NCI-H446 treated with DMSO at 0.1 percent for 48 hours (cell line): ENCODE results near the gene ZFYVE28.

Experiments used
- DNase-seq: peaks from one replicate; lab custom pipeline; 2025; lab: John Stamatoyannopoulos, UW

ZFYVE28 gene

DNA sequence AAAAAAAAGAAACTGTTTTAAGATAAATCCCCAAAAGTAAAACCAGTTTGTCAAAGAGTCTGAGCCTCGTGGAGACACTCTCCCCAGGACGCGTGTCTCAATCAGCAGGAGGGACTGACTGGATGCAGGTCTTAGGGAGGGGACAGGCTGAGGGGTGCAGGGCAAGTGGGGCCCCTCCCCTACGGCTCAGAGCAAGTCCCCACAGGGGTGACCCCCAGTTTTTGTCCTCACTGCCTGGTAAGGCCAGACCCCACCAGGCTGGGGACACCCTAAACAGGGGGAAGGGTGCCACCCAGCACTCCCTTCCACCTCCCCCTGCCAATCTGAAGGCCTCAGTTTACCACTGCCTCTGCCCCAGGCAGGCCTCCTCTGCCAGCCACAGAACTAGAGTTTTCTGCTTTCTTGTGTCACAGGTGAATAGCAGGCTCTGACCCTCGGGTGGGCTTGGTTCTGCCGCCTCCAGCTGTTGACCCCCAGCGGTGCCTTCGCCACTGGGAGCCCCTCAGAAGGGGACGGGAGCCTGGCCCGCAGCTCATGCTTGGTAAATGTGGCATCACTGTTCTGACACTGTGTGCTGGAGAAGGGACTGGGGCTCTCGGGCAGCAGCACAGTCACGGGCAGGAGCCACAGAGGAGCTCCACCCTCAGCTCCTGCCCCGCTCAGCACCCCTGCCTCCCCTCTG, 86.8 kb downstream of the ZFYVE28 start:
- no peak for DNase-seq

DNA sequence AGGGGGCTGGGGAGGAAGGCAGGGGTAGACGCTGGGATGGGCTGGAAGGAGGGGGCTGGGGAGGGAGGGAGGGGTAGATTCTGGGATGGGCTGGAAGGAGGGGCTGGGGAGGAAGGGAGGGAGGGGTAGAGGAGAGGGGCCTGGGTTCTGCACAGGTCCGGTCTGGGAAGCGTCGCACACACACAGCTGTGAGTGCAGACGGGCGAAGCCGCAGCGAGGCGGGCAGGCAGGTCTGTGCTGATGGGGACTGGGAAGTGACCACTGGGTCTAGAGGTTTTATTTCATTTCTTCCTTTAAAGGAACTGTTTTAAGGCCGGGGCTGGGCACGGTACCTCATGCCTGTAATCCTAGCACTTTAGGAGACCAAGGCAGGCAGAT, 87.4 kb downstream of the ZFYVE28 start:
- no peak for DNase-seq

DNA sequence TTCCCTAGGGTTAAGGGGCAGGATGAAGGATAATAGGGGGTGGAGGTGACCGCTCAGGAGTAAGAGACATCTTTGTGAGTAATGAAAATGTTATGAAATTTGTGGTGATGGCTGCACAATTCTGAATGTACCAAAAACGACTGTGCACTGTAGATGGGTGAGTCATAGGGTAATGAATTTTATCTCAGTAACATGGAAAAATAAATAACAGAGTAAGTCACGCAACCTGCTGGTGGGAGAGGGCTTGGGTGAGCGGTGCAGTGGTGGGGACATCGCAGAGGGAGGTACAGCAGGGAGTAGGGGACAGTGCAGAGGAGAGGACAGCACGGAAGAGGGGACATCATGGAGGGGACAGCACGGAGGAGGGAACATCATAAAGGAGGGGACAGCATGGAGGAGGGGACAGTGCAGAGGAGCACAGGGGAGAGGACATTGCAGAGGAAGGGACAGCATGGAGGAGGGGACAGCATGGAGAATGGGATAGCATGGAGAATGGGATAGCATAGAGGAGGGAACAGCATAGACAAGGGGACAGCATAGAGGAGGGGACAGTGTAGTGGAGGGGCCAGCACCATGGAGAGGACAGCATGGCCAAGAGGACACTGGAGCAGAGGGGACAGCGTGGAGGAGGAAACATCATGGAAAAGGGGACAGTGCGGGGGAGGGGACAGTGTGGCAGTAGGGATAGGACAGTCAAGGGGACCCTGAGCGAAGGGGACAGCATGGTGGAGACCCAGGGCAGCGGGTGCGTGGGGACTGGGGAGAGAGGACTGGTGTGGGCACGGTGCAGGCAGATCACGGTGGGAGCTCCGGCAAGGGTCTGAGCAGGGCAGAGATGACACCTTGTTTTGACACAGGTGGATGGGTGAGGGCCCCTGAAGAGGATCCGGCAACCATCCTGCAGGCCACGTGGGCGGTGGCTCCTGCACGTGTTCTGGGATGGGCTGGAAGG, 88.1 kb downstream of the ZFYVE28 start:
- DNase-seq, result no peak

DNA sequence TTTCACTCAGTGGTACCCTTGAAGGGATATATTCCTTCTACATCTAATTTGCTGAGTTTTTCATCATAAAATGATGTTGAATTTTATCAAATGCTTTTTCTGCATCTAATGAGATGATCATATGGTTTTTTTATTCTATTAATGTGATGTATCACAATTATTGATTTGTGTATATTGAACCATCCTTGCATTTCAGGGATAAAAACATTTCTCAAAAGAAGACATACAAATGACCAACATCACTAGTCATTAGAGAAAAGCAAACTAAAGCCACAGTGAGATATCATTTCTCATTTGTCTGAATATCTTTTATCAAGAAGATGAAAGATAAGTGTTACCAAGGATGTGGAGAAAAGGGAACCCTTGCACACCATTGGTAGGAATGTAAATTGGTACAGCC, 90.9 kb downstream of the ZFYVE28 start:
- DNase-seq, result no peak

DNA sequence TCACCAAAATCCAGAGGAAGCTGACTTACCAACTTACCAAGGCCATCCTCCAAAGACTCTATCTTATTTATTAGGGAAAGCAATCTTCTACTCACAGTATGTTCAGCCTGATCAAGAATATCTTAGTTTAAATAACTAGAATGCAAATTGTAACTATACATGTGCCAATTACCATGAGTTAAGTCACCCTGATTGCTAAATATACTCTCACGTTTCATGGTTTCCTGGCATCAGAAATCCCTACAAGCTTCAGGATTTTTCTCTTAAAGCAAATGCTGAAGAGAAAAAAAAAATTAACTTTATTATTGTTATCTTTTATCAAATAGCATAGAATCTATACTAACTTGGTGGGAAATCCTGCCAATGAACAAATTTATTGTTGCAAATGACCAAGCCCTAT, 93.6 kb downstream of the ZFYVE28 start:
- no peak for DNase-seq

DNA sequence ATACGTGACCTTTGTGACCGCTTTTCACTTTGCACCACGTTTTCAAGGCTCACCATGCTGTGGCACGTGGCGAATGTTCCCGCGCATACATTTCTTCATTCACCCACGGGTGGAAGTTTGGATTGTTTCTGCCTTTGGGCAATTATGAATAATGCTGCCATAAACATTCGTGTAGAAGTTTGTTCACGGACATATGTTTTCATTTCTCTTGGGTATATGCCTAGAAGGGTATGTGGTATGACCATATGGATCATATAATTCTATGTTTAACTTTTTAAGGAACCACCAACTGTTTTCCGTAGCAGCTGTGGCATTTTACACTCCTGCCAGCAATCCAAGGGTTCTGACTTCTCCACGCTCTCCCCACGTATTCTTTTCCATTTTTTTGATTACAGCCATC, 95.6 kb downstream of the ZFYVE28 start:
- no peak for DNase-seq

DNA sequence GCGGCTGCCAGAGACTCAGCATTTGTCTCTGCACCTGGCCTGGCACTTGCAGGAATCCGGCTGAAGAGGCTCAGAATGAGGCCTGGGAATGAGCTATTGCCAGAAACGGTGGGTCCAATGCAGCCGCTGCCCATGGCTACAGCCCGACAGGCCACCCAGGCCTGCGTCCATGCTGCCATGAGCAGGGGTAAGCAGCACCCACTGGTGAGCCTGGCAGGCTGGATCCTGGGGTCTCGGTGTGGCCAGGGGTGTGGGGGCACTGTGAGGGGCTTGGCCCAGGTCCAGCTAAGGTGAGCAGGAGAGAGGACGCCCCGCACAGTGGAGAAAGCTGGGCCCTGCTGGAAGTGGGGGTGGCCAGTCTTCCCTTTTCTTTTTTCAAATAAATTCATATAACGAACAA, 96.2 kb downstream of the ZFYVE28 start:
- DNase-seq, result no peak

DNA sequence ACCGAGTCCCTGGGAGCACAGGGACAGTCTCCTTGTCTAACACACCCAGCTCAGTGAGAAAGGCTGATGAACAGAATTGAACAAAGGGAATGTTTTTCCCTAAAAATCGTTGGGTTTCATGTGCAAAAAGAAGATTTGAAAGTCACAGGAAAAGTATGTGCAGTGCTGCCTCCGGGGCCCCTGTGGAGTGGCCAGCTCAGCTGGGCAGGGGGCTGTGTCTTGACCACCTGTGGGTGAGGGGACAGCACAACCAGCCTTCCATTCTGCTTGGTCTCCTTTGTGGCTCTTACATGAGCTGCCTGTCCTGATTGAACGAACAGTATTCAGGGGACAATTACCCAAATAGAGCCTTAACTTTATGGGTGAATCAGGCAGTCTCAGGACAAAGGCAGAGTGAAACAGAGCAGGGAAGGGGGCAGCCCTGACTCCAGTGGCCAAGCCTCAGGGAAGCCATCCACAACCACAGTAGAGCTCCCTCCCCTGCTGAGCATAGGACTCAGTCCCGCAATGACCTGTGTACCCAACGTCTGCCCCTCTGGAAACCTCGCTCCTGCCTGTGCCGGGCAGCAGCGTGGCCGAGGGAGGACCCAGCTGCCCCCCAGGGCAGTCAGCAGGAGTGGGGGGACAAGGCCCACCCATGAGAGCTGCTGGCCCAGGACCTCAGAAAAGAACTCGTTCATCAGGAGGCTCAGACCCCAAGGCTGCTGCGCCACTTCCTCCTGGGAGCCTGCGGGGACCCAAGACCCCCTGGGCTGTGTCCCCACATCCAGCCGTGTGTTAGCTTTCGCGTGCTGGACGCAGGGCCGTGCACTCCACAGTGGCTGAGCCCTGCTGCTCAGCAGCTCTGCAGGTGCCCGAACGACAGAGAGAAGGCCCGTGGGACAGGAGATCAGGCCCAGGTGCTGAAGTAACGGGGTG, 96.9 kb downstream of the ZFYVE28 start:
- DNase-seq, result no peak

DNA sequence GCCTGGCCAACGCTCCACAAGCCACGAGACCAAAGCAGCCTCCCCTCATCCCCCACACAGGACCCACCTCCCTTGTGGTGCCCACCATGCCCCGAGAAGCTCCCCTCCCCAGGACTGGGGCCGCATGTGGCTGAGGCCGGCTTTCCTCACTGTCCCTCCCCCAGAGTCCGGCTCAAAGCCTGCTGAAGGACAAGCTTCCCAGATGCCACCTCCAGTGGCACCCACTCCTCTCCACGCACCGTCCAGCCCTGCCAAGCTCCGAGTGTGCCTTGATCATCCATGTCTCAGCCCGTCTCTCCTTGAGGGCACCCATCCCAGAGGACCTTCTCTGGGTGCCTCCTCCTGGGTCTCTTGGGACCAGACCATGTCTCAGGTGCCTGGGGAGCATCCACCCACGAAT, 97.7 kb downstream of the ZFYVE28 start:
- no peak for DNase-seq

DNA sequence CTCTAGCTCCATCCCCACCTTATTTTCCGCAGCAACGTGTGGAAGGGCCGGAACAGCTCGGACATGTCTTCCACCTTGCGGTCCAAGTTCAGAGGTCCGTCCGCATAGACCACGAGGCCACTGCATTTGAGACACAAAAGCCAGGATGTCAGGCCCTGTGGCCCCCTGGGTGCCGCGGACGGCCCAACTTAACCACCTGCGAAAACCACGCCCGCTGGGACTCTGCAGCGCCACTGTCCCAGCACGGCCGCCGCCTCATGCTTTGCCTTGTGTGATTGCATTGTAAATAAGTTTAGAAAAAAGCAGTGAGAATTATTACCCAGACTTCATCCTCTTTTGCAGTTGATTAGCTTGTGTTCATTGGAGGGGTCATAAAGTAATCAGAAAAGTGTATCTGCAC, 98.3 kb downstream of the ZFYVE28 start:
- no peak for DNase-seq

DNA sequence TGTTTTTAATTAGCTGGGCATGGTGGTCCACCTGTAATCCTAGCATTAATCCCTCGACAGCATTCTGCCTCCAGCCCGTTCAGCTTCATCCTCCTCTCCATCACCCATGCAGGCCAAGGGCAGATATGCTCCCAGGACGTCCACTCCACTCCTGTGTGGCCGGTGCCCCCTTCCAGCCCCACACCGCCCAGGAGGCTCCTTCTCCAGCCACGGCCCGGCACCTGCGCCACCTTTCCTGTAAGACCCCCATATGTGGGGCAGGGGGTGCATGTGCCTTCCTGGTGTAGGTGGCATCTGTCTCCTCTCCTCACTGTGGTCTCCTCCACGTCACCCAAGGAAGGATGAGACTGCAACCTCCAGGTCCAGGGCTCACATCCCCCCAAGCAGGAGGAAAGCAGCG, 99.6 kb downstream of the ZFYVE28 start:
- DNase-seq, result no peak

DNA sequence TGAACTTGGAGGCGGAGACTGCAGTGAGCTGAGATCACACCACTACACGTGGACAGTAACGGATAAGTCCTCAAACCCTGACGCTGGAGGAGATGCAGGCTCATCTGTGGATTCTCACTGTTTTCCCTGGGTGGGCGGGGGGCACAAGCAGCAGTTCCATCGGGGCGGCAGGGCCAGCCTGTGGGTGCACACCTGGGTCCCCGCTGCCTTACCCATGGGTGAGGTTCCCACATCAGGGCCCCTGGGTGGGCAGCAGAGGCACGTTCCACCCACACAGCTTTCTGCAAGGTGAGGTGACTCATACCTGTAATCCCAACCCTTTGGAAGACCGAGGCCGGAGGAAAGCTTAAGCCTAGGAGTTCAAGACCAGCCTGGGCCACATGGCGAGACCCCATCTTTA, 100.0 kb downstream of the ZFYVE28 start:
- DNase-seq, result no peak

DNA sequence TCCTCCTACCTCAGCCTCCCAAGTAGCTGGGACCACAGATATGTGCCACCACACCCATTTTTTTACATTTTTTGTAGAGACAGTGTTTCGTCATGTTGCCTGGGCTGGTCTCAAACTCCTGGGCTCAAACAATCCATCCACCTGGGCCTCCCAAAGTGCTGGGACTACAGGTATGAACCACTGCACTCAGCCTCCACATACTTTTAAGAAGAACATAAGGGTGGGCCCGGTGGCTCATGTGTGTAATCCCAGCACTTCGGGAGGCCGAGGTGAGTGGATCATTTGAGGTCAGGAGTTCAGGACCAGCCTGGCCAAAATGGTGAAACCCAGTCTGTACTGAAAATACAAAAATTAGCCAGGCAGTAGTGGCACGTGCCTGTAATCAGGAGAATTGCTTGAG, 105.1 kb downstream of the ZFYVE28 start:
- no peak for DNase-seq

DNA sequence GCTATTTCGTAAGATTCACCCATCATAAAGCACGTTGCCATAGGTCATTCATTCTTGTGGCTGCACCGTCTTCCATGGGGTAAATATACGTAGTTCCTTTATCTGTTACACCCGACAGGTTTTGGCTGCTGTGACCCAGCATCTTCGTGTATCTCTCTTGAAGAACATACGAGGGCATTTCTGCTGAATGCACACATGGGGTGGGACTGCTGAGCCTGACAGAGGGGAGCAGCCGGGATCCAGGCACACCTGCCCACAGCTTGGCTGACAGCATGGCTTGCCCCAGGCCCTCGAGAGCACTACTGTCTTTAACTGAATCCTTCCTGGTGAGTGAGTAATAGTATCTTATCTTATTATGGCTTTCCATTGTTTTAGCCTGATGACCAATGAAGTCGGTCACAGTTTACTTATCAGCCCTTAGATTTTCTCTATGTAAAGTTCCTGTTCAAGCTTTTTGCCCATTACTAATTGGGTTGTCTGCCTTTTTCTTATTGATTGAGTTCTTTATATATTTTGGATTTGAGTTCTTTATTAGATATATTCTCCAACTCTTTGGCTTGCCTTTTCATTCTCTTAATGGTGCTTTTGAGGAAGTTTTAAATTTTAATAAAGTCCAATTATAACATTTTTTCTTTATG, 111.6 kb downstream of the ZFYVE28 start:
- DNase-seq, result no peak

DNA sequence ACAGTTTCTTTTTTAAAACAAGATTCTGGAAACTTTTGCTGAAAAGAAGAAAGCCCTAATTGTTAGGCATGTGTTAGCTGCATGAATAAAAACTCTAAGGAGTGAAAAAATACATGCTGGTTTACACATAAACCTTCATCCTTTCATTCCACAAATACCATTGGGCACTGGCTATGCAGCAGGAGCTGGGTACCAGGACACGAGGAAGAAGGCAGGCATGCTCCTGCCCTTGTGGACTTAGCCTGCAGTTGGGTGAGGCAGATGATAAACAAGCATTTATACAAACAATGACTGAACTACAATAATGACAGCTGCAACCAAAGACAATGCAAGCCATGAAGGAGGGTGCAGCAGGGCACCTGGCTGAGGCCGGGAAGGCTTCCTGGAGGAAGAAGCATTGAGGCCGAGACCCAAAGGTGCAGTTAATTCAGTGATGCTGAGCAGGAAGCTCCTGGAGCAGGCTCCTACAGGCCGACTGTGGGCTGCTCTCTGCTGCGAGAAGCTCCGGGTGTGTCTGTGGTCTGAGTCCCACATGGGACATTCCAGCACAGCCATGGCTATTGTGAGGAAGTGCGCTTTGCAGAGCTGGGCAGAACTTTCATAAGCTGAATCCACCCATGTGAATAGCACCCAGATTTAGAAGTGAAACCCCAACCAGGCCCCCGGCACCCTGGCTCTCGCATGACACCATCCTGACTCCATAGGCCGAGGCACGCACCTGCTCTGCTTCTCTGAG, 112.5 kb downstream of the ZFYVE28 start:
- no peak for DNase-seq

DNA sequence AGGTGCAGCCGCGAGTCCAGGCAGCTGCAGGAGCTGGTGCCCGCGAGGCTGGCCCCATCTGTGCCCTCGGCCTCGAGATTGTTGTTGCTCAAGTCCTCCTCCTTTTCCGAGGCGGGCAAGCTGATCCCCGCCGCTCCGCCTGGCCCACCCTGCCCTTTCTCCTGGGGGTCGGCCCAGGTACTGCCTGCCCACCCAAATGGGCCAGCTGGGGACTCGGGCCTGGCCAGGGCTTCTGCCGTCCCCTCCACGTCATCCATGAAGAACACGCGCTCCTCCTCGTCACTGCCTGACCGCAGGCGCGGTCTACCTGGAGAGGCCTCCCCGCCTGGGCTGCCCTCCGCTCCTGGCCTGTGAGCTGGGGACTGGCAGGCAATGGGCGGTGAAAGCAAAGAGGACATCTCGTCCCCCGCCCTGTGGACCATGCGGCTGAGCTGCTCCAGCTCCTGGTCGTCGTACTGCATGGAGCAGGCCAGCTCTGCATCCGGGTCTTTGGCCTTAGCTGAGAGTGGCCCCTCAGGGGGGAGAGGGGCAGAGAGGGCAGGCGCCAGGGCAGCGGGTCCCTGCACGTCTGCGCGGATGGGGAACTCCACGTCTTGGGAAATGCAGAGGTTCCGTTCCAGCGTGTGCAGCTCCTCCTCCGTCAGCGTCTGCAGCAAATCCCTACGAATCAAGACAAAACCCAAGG, 113.4 kb downstream of the ZFYVE28 start:
- DNase-seq, result no peak

DNA sequence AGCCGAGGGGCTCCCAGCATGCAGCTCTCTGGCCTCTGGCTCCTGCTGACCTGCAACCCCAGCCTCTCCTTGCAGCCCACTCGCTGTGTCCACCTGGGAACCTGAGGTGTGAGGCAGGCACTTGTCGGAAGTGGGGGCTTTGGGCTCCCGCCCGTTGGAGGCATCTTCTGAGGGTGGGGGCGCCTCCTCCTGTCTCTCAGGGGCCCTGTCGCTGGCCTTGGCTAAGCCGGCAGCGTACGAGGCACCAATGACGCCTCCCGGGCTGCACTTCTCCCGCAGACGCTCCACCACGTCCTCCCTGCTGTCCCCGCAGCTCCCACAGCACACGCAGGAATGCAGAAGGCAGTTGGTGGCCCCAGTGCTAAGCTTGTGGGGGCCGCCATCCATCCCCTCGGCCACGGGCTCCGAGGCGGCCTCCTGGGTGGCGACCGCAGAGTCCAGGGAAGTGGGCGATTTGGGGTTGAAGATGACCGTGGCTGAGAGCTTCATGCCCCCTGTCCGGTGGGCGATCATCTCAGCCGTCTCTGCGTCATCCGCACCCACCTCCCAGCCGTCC, 114.0 kb downstream of the ZFYVE28 start:
- no peak for DNase-seq

DNA sequence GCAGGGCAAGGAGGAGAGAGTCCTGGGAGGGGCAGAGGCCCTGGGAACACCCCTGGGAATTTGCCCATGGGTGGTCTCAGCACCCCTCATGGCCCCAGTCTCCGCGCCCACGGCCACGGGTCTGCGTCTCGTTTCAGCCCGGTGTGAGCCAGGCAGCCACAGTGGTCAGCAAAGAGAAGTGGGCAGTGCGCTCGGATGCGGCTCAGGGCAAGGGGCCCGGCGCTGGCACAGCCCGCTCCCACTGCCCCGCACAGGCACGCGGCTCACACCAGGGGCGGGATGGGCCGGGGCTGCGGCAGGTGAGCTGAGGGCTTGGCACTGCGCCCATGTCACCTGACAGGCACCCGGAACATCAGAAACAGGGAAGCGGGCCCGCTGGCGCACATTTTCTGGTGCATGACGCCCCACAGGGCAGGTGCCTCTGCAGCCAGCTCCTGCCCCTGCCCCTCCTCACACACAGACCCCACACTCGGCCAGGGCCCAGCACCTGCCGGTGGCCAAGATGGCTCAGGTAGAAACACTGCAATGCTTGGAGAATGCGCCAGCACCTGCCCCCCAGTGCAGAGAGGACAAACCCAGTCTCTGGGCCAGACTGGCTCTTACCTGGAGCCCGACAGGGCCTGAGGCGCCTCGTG, 114.6 kb downstream of the ZFYVE28 start:
- no peak for DNase-seq

DNA sequence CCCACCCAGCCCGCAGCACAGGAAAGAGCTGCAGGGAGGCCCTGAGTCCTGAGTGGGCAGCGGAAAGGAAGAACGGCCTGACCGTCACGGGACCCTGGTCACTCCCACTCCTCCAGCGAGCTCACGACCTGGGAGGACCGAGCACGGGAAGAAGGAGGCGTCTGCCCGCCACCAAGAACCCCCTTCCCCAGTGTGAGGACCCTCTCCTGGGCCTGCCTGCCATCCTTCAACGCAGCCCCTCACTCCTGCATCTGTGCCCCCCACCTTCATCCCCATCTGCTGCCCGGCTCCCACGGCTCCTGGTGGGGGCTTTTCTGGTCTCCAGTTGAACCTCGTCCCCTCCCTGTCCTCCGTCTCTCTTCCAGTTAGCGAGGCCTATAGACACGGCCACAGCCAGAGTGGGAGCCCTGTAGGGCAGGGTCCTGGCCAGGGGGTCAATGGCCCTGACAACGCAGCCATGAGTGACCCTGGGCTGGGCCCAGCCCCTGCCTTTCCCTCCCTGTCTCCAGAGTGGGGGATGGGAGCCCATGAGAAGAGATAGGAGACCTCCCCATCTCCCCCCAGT, 115.2 kb downstream of the ZFYVE28 start:
- DNase-seq, result no peak
